K562 (cell line): Measurements from ENCODE around the gene SLC10A3. TPM values are rescaled to one million over a fixed set of nuclear protein-coding genes. Genes with fewer than 3 reads are reported as not detected.

Experiments
- ATF1 ChIP-seq, 2 experiments: fragments of 450-650 bp in 1 of 2; IDR thresholded peaks; 2 replicates each; pipeline ENCODE4 v1.6.1; 2016; ENCODE audit warnings: missing compliant biosample characterization in 1 of 2, missing genetic modification characterization in 1 of 2
- ATF6 ChIP-seq: sonication (generic); formaldehyde crosslinking; IDR thresholded peaks from 2 replicates; pipeline ENCODE4 v1.4.0; 2020; ENCODE audit warnings: mild to moderate bottlenecking, missing genetic modification reagents
- CUX1 ChIP-seq: fragments of 200-800 bp; sonication (Bioruptor generic); IDR thresholded peaks from 2 replicates; pipeline ENCODE4 v1.6.1; 2016; ENCODE audit warnings: missing genetic modification characterization, missing compliant biosample characterization
- DIDO1 ChIP-seq: fragments of 450-650 bp; IDR thresholded peaks from 2 replicates; pipeline ENCODE4 v1.6.1; 2016; ENCODE audit warnings: low read depth, missing biosample characterization, missing genetic modification characterization
- GABPB1 ChIP-seq: sonication (generic); formaldehyde crosslinking; IDR thresholded peaks from 2 replicates; pipeline ENCODE4 v1.8.0; 2022; ENCODE audit warnings: mild to moderate bottlenecking, missing genetic modification reagents
- HMG20A ChIP-seq: fragments of 450-650 bp; formaldehyde crosslinking; conservative IDR thresholded peaks from 2 replicates; pipeline ENCODE4 v1.4.0; 2020; ENCODE audit warnings: mild to moderate bottlenecking, mixed read lengths
- IRF1 ChIP-seq: sonication (generic); formaldehyde crosslinking; IDR thresholded peaks from 2 replicates; pipeline ENCODE4 v1.8.0; 2022; ENCODE audit warnings: missing genetic modification reagents, mild to moderate bottlenecking, borderline replicate concordance
- JUN ChIP-seq, 2 experiments: sonication (generic) in 1 of 2; formaldehyde crosslinking in 1 of 2; IDR thresholded peaks; 2 replicates each; pipeline versions ENCODE4 v1.6.1 to v1.8.0; 2012 to 2022; ENCODE audit warnings: borderline replicate concordance in 2 of 2, mild to moderate bottlenecking in 2 of 2, improper control_type of control experiment in 1 of 2, low read depth in 1 of 2, low read length in 1 of 2, missing genetic modification reagents in 1 of 2
- KLF10 ChIP-seq: fragments of 250-450 bp; sonication (Bioruptor Pico); IDR thresholded peaks from 2 replicates; pipeline ENCODE4 v1.6.1; 2021; ENCODE audit warnings: matching md5 sums
- MAFF ChIP-seq: IDR thresholded peaks from 2 replicates; pipeline ENCODE4 v1.6.1; 2012; ENCODE audit warnings: low read length, improper control_type of control experiment
- MTF1 ChIP-seq: fragments of 250-450 bp; sonication (Bioruptor Pico); IDR thresholded peaks from 2 replicates; pipeline ENCODE4 v1.9.0; 2021; ENCODE audit warnings: moderate library complexity, mild to moderate bottlenecking, inconsistent platforms, borderline replicate concordance
- NFATC3 ChIP-seq: fragments of 450-650 bp; IDR thresholded peaks from 2 replicates; pipeline ENCODE4 v1.6.1; 2017; ENCODE audit warnings: mild to moderate bottlenecking
- STAT6 ChIP-seq: sonication (generic); formaldehyde crosslinking; IDR thresholded peaks from 2 replicates; pipeline ENCODE4 v1.8.1; 2023; ENCODE audit warnings: mild to moderate bottlenecking, missing genetic modification reagents
- TRIM24 ChIP-seq, 2 experiments: fragments of 450-650 bp; IDR thresholded peaks; 2 replicates each; pipeline ENCODE4 v1.6.1; 2016
- U2AF1 ChIP-seq: fragments of 200-400 bp; formaldehyde crosslinking; optimal IDR thresholded peaks from 2 replicates; pipeline ENCODE3; 2017; ENCODE audit warnings: mild to moderate bottlenecking, low read depth, low read length, moderate library complexity
- ZNF316 ChIP-seq: fragments of 450-650 bp; IDR thresholded peaks from 2 replicates; pipeline ENCODE4 v1.6.1; 2016
- polyA plus RNA-seq, 8 experiments: library from polyadenylated mRNA; depleted of rRNA in 4 of 8; stranded (reverse) in 5 of 8; unstranded in 3 of 8; fragments of >200 nt; fragmentation: Nextera tagmentation in 2 of 8; fragmentation: Illumina TruSeq in 1 of 8; extraction: Ambion mirVana in 2 of 8; extraction: Trizol in 1 of 8; gene quantifications; 2 replicates each; pipeline versions ENCODE4 v1.2.1 to v1.2.3, GENCODE V29; 2011 to 2014; ENCODE audit warnings: inconsistent platforms in 1 of 8, missing spikeins in 1 of 8
- total RNA-seq, 7 experiments: library from RNA; depleted of rRNA in 6 of 7; stranded (reverse); fragments of >200 nt in 6 of 7; fragmentation: Illumina TruSeq in 2 of 7; extraction: Trizol in 2 of 7; gene quantifications; 2 replicates each; pipeline versions ENCODE4 v1.2.1 to v1.2.3, GENCODE V29; 2011 to 2021; ENCODE audit warnings: low replicate concordance in 1 of 7

The SLC10A3 gene
- total and polyA plus RNA-seq, 9 of the 15 experiments (the other 6 are each of a cell fraction or from before 2014, with no cell fraction given), result 5.2 to 30.6 (median 16.7) TPM

GRCh38 chrX:154495472-154495922 is 5.1 kb upstream of the SLC10A3 start (continued):
- TF ChIP-seq GABPB1 (no peak), TRIM24 (IDR thresholded peaks at IDR 0.05) (peak; percentile 15 to 64; a peak in 3 of 4 replicates), STAT6 (no peak), ATF1 (CRISPR knock-in tag; IDR thresholded peaks at IDR 0.05) (no peak), ATF1 (tag; IDR thresholded peaks at IDR 0.05) (peak; percentile 53), MAFF (peak; percentile 93), U2AF1 (no peak), HMG20A (CRISPR knock-in tag) (no peak), DIDO1 (tag) (no peak), NFATC3 (peak; percentile 16; the same call in 1 of the 2 replicates), ZNF316 (peak; percentile 99), IRF1 (CRISPR knock-in tag) (no peak), JUN (IDR thresholded peaks at IDR 0.05; ENCODE audit: borderline replicate concordance, low read depth, low read length) (no peak), JUN (CRISPR knock-in tag; IDR thresholded peaks at IDR 0.05; ENCODE audit: borderline replicate concordance) (no peak), CUX1 (CRISPR knock-in tag) (no peak), ATF6 (CRISPR knock-in tag) (no peak), KLF10 (CRISPR knock-in tag) (no peak), MTF1 (CRISPR knock-in tag) (no peak)
